T47D (cell line): ENCODE results near the gene PLBD2.
A peak's percentile ranks its signal among the peaks of the same experiment; 100 is the strongest.

Experiments
- DNase-seq, 2 experiments: peaks; one replicate each; pipeline versions ENCODE4 v3.0.0 to v3.0.0-alpha.2; 2011 to 2012; ENCODE audit warnings: low read depth in 1 of 2, low spot score in 1 of 2
- JUND ChIP-seq: IDR thresholded peaks from 2 replicates; pipeline ENCODE4 v1.6.1; 2012; ENCODE audit warnings: low read depth
- in situ Hi-C: cut with HindIII; loops from 2 replicates; pipeline ENCODE4 v1.10.0; 2016; ENCODE audit warnings: low sequenced_read_pairs, low pct_unique_long_range_greater_than_20kb

Gene PLBD2

DNA sequence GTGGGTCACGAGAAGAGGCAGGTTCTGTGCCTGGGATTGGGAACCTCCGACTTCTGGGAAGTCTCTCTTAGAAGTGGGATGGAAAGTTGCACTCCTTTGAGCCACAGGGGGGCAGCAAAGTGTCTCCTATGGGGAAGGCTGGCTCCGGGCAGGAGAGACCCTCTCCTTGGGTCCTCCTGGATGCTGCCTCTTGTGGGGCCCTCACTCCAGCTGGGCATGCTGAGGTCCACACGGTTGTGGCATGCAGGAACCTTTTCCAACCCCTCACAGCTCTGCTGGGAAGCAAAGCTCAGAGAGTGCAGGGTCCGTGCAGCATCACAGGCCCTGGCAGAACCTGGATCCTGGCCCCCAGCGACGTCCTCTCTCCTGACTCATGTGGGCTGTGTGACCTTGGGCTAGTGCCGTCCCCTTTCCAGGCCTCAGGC lies 81.2 kb downstream of the PLBD2 start:
- DNase-seq, result peak; percentile 66 to 68
- in situ Hi-C loops, result no loop called here
- TF ChIP-seq JUND, result no peak

DNA sequence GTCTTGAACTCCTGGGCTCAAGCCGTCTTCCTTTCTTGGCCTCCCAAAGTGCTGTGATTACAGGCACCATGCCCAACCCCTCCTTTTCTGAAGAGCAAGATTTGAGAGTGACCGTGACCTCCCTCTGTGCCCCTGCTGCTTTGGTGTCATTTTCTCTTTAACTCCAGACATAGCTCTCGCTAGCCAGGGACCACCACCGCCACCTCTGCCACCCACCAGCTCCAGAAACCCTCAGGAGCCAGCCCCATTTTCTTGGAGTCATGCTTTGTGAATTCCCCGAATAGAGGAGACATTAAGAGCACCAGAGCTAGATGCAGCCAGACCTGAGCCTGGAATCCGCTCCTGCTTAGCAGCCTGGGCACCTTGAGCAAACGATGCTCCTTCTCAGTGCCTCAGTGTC lies 81.9 kb downstream of the PLBD2 start:
- TF ChIP-seq JUND, result no peak
- DNase-seq, result no peak
- in situ Hi-C loops, result no loop called here
